ENCODE measurements around the gene TTLL11. TPM values are rescaled to one million over a fixed set of nuclear protein-coding genes. Genes with fewer than 3 reads are reported as not detected.
"Not testable (repeated sequence)": the region's sequence is repeated elsewhere in the genome, so short reads cannot be mapped to it uniquely, and the experiment has no call there.

Gene TTLL11
- total and polyA plus RNA-seq, 2 experiments from 2014 or later, result 5.1 to 6.3 TPM

DNA sequence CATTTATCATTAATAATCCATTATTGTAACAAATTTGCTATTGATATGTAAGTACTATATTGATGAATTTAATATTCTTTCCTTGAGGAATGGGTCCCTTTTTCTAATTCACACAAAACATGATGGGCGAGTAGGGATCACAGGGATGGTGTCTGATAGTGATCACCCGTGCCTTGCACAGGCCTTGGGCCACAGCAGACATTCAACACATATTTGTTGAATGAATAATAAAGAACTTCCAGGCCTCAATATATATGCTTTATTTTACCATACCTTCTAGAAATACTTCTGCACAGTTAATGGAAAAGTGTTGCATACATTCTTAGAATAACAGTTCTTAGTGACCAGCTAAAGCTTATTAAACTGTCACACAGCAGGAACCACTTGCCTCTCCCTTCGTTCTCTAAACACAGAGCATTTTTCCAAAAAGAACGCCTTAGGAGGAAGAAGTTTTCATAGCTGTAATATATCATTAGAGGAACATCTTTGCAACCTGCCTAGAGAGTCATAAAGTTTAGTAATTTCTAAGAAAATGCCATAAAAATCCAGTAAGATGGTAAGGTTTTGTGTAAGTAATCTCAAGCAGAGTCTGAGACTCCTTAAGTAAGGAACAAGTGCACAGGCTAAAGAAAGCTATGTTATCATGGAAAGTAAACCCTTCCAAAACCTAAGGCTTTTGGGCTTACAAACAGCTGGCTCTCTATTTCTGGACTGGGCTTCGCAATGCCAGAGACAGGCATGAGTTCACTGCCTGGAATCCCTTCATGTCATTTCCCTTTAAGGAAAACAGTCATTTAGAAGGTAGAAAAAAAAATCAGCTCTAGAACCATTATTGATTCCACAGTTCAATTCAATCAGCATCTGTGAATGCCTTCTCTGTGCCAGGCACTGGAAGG, 17.7 kb downstream of the TTLL11 start:
- Histone ChIP-seq H3F3A (ENCODE audit: insufficient read depth) (peaks cover 6% of the 10 kb centered on the region; the same call in 1 of the 2 replicates), H3K9me3 (ENCODE audit: low read depth) (peaks cover 5% of the 10 kb centered on the region), H3K27me3 (replicated peaks; ENCODE audit: insufficient read depth) (no peaks in the 10 kb centered on the region), H3K9me2 (ENCODE audit: insufficient read depth) (no peaks in the 10 kb centered on the region), H3K79me2 (ENCODE audit: insufficient read depth) (peaks cover 89% of the 10 kb centered on the region), H3K4me1 (ENCODE audit: insufficient read depth) (peaks cover 17% of the 10 kb centered on the region), H2AFZ (no peak overlapping the region), H4K20me1 (ENCODE audit: insufficient read depth) (no peaks in the 10 kb centered on the region), H3K4me3 (no peak overlapping the region), H3K4me2 (ENCODE audit: unreplicated experiment) (no peak overlapping the region), H3K9ac (0 out of 2 replicates have a peak overlapping the region, but pooled peaks have one; percentile 3), H3K27ac (peak overlapping the region; percentile 7; the same call in 1 of the 2 replicates), H3K36me3 (ENCODE audit: low read depth) (no peaks in the 10 kb centered on the region)
- WGBS, 2 experiments (ENCODE audit: low coverage in 1 of 2, low lambda C conversion rate in 2 of 2, missing lambda C conversion rate in 2 of 2), result 44 to 48% methylated on average over 5 of the region's 5 CpGs
- DNase-seq, result peak; percentile 61
- in situ Hi-C loops (cut with MboI), result no loop called here
- no peak for TF ChIP-seq EZH2phosphoT487 (IDR thresholded peaks at IDR 0.05; ENCODE audit: insufficient read depth, low read depth)
- no peak for TF ChIP-seq EZH2 (IDR thresholded peaks at IDR 0.05; ENCODE audit: insufficient read depth, poor library complexity, severe bottlenecking)

DNA sequence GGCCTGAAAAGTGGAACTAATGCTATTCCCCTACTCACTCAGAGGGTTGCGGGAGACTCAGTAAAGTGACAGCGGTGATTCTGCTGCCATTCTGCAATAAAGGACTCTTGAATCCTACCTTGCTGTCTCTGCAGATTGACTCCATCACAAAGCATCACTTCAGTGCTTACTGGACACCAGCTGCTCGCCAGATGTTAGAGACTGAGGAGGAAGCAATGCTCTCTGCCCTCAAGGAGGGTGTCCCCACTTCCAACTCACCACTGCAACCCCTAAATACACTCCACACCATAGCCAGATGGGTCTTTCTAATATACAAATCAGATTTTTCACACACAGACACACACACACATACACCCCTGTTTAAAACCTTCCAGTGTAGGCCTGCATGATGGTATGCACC, 21.4 kb downstream of the TTLL11 start:
- in situ Hi-C loops (cut with MboI), result no loop called here
- peaks cover 6% of the 10 kb centered on the region; the same call in 1 of the 2 replicates for H3F3A ChIP-seq (ENCODE audit: insufficient read depth)
- 89 to 91% methylated on average over 3 of the region's 3 CpGs for WGBS, 2 experiments (ENCODE audit: low coverage in 1 of 2, low lambda C conversion rate in 2 of 2, missing lambda C conversion rate in 2 of 2)
- peaks cover 17% of the 10 kb centered on the region for H3K4me1 ChIP-seq (ENCODE audit: insufficient read depth)
- H3K27me3 ChIP-seq (replicated peaks; ENCODE audit: insufficient read depth), result no peaks in the 10 kb centered on the region
- H3K9me3 ChIP-seq (ENCODE audit: low read depth), result no peaks in the 10 kb centered on the region
- H3K36me3 ChIP-seq (ENCODE audit: low read depth), result no peaks in the 10 kb centered on the region
- TF ChIP-seq EZH2 (IDR thresholded peaks at IDR 0.05; ENCODE audit: insufficient read depth, poor library complexity, severe bottlenecking) (no peak), EZH2phosphoT487 (IDR thresholded peaks at IDR 0.05; ENCODE audit: insufficient read depth, low read depth) (no peak)
- no peak overlapping the region for H3K27ac ChIP-seq
- no peak overlapping the region for H3K4me3 ChIP-seq
- H3K9me2 ChIP-seq (ENCODE audit: insufficient read depth), result no peaks in the 10 kb centered on the region
- H2AFZ ChIP-seq, result no peak overlapping the region
- H3K9ac ChIP-seq, result no peak overlapping the region
- no peak overlapping the region for H3K4me2 ChIP-seq (ENCODE audit: unreplicated experiment)
- no peak for DNase-seq
- H3K79me2 ChIP-seq (ENCODE audit: insufficient read depth), result peaks cover 68% of the 10 kb centered on the region
- no peaks in the 10 kb centered on the region for H4K20me1 ChIP-seq (ENCODE audit: insufficient read depth)

DNA sequence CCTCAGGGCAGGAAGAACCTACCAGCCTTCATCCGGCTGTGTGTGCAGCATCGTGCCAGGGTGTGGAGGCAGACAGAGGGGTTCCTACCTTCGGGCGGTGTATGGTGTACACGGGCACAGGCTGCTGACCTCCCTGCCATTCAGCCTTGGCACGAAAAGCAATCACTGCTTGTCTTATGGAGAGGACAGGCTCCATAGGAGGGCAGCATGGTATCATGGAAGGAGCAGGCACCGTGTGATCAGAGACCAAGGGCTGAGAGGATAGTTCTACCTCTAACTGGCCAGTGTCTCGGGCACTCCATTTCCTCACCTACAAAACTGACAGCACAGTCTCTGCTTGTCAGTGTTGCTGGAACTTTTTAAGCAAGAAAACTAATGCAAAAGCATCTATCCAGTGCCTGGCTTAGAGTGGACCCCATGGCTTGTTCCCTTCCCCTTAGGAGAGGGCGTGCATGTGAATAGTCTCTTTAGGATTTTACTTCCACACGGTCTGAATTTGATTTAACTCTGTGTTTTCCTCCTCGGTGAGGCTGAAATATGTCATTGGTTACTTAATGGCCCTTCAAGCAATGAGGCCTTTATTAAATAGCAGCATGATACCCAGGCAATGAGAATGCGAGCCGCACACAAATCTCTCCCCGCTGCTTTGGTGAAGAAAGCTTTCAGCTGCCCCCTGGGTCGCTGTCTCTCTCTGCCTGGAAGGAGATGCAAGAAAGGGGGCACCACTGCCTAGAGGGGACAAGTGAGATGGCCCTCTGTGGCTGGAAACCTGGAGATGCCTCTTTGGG, 22.2 kb downstream of the TTLL11 start:
- Histone ChIP-seq H3K4me2 (ENCODE audit: unreplicated experiment) (no peak overlapping the region), H3K4me1 (ENCODE audit: insufficient read depth) (peaks cover 13% of the 10 kb centered on the region), H3K4me3 (no peak overlapping the region), H3K79me2 (ENCODE audit: insufficient read depth) (peaks cover 68% of the 10 kb centered on the region), H2AFZ (no peak overlapping the region), H3K9me2 (ENCODE audit: insufficient read depth) (no peaks in the 10 kb centered on the region), H3K36me3 (ENCODE audit: low read depth) (no peaks in the 10 kb centered on the region), H3K27me3 (replicated peaks; ENCODE audit: insufficient read depth) (no peaks in the 10 kb centered on the region), H3K9me3 (ENCODE audit: low read depth) (no peaks in the 10 kb centered on the region), H3F3A (ENCODE audit: insufficient read depth) (peaks cover 6% of the 10 kb centered on the region; the same call in 1 of the 2 replicates), H4K20me1 (ENCODE audit: insufficient read depth) (no peaks in the 10 kb centered on the region), H3K9ac (no peak overlapping the region), H3K27ac (no peak overlapping the region)
- in situ Hi-C loops (cut with MboI), result no loop called here
- no peak for TF ChIP-seq EZH2phosphoT487 (IDR thresholded peaks at IDR 0.05; ENCODE audit: insufficient read depth, low read depth)
- WGBS, 2 experiments (ENCODE audit: low coverage in 1 of 2, low lambda C conversion rate in 2 of 2, missing lambda C conversion rate in 2 of 2), result 84 to 87% methylated on average over 15 of the region's 15 CpGs
- no peak for DNase-seq

DNA sequence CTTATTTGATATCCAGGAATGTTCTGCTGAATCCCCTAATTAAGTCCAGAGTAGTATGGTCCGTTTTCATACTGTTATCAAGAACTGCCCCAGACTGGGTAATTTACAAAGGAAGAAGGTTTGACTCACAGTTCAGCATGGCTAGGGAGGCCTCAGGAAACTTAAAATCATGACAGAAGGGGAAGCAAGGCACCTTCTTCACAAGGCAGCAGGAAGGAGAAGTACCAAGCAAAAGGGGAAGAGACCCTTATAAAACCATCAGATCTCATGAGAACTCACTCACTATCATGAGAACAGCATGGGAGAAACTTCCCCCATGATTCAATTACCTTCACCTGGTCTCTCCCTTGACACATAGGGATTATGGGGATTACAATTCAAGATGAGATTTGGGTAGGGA, 26.4 kb downstream of the TTLL11 start:
- H3K27me3 ChIP-seq (replicated peaks; ENCODE audit: insufficient read depth); H3K27ac ChIP-seq; H3K9ac ChIP-seq; H3K4me3 ChIP-seq; H3K4me2 ChIP-seq (ENCODE audit: unreplicated experiment); H4K20me1 ChIP-seq (ENCODE audit: insufficient read depth); in situ Hi-C loops (cut with MboI); DNase-seq; H3F3A ChIP-seq (ENCODE audit: insufficient read depth); H3K9me3 ChIP-seq (ENCODE audit: low read depth); H3K36me3 ChIP-seq (ENCODE audit: low read depth); H3K4me1 ChIP-seq (ENCODE audit: insufficient read depth); H2AFZ ChIP-seq; H3K9me2 ChIP-seq (ENCODE audit: insufficient read depth): not testable (repeated sequence)
- H3K79me2 ChIP-seq (ENCODE audit: insufficient read depth), result peaks cover 70% of the 10 kb centered on the region
- WGBS, 2 experiments (ENCODE audit: low coverage in 1 of 2, low lambda C conversion rate in 2 of 2, missing lambda C conversion rate in 2 of 2), result 75 to 94% methylated on average over 1 of the region's 1 CpG
